Lung (tissue), 12 donors: Measurements from ENCODE around the gene C17orf50. TPM values are rescaled to one million over a fixed set of nuclear protein-coding genes. Genes with fewer than 3 reads are reported as not detected.

Experiments
- ATAC-seq: fragments of 200-7000 bp; cut with Tn5 transposase; one replicate; pipeline ENCODE4 v1.9.1; 2020; ENCODE audit warnings: moderate number of reproducible peaks; ENCODE audit not compliant: insufficient read depth, low FRiP score
- DNase-seq, 3 donors: peaks; one replicate each; pipeline ENCODE4 v3.0.0-alpha.2; 2013 to 2017
- H3K27ac ChIP-seq, 2 donors: one replicate each; pipeline ENCODE4 v1.5.1; 2013; ENCODE audit warnings: mild to moderate bottlenecking in 2 of 2, moderate library complexity in 2 of 2, control low read depth in 1 of 2, inconsistent platforms in 1 of 2, low read depth in 1 of 2, low read length in 1 of 2
- H3K27me3 ChIP-seq, 3 donors: one replicate each; pipeline ENCODE4 v1.5.1; 2013; ENCODE audit warnings: low read length in 2 of 3; ENCODE audit not compliant: control insufficient read depth in 3 of 3, insufficient read depth in 3 of 3
- H3K36me3 ChIP-seq, 4 donors: one replicate each; pipeline ENCODE4 v1.5.1; 2013; ENCODE audit warnings: low read length in 4 of 4, mild to moderate bottlenecking in 1 of 4, moderate library complexity in 1 of 4; ENCODE audit not compliant: control insufficient read depth in 4 of 4, insufficient read depth in 4 of 4
- H3K4me1 ChIP-seq, 5 donors: one replicate each; pipeline ENCODE4 v1.5.1; 2013; ENCODE audit warnings: low read length in 5 of 5, mild to moderate bottlenecking in 2 of 5, moderate library complexity in 1 of 5; ENCODE audit not compliant: control insufficient read depth in 5 of 5, insufficient read depth in 5 of 5
- H3K4me3 ChIP-seq: one replicate; pipeline ENCODE4 v1.5.1; 2013; ENCODE audit warnings: mild to moderate bottlenecking, control low read depth, moderate library complexity
- H3K9ac ChIP-seq, 2 donors: one replicate each; pipeline ENCODE4 v1.5.1; 2013; ENCODE audit warnings: low read length in 2 of 2, control low read depth in 1 of 2; ENCODE audit not compliant: insufficient read depth in 1 of 2
- H3K9me3 ChIP-seq, 4 donors: one replicate each; pipeline ENCODE4 v1.5.1; 2013; ENCODE audit warnings: low read length in 3 of 4, mild to moderate bottlenecking in 1 of 4, moderate library complexity in 1 of 4; ENCODE audit not compliant: control insufficient read depth in 4 of 4, insufficient read depth in 3 of 4
- CTCF ChIP-seq: IDR thresholded peaks from 2 replicates; pipeline ENCODE4 v1.5.1; 2012; ENCODE audit warnings: mild to moderate bottlenecking; ENCODE audit errors: control extremely low read depth, extremely low read depth
- WGBS, 2 donors: extraction: QIAGEN DNeasy Blood & Tissue Kit; methylation state at CpG; one replicate each; pipeline ENCODE4 v1.1.7; 2013; 5-methylcytosine and 5-hydroxymethylcytosine counted together
- polyA plus RNA-seq, 2 donors: library from polyadenylated mRNA; stranded (reverse); fragments of 200-250 nt; gene quantifications; one replicate each; pipeline ENCODE4 v1.2.1, GENCODE V29; 2013
- total RNA-seq, 2 donors: library from RNA; depleted of rRNA in 1 of 2; stranded (reverse); fragments of >200 nt in 1 of 2; gene quantifications; one replicate each; pipeline ENCODE4 v1.2.1, GENCODE V29; 2014 to 2021
- donor health status: control.
- donor health status: control.
- donor health status: Bipolar disorder and iron deficiency.
- donor health status: healthy.
- donor health status: DM: yes; HTN: yes; CAD: no.

The C17orf50 gene
- total and polyA plus RNA-seq, 4 donors, result 0.18 to 0.40 (median 0.26) TPM; not detected in 1

- H3K9me3 ChIP-seq, result no peaks in the 10 kb centered on the region
- WGBS, 2 donors, result 36% methylated on average over 3 of the region's 3 CpGs
- ATAC-seq, result no peak
- H3K27me3 ChIP-seq, result peaks cover 0 to 9% (median 0%) of the 10 kb centered on the region in 3 donors
- no peak for TF ChIP-seq CTCF
- no peak overlapping the region for H3K4me3 ChIP-seq
- peaks cover 0 to 17% (median 7%) of the 10 kb centered on the region in 5 donors for H3K4me1 ChIP-seq
- no peak overlapping the region for H3K9ac ChIP-seq
- H3K27ac ChIP-seq, result peak overlapping the region in 1 of 2 donors; percentile 77
- H3K36me3 ChIP-seq, result no peaks in the 10 kb centered on the region
- no peak for DNase-seq
Observed at GRCh38 chr17:35786941-35787432, 26.3 kb downstream of the C17orf50 start.

GRCh38 chr17:35788477-35789368, 28.0 kb downstream of the C17orf50 start:
- DNase-seq, result no peak
- peak overlapping the region in 1 of 2 donors; percentile 62 for H3K27ac ChIP-seq

GRCh38 chr17:35790841-35791240, 30.2 kb downstream of the C17orf50 start:
- no peak for TF ChIP-seq CTCF
- 92 to 96% methylated on average over 3 of the region's 3 CpGs for WGBS, 2 donors
- Histone ChIP-seq H3K27me3 (peaks cover 0 to 40% (median 33%) of the 10 kb centered on the region in 3 donors), H3K4me1 (peaks cover 0 to 13% (median 7%) of the 10 kb centered on the region in 5 donors), H3K36me3 (no peaks in the 10 kb centered on the region), H3K9ac (no peak overlapping the region), H3K9me3 (no peaks in the 10 kb centered on the region), H3K27ac (no peak overlapping the region), H3K4me3 (no peak overlapping the region)
- ATAC-seq, result no peak
- DNase-seq, result no peak

More at GRCh38 chr17:35788477-35789368, 28.0 kb downstream of the C17orf50 start:
- no peak for TF ChIP-seq CTCF
- Histone ChIP-seq H3K4me3 (no peak overlapping the region), H3K27me3 (peaks cover 0 to 25% (median 16%) of the 10 kb centered on the region in 3 donors), H3K36me3 (no peaks in the 10 kb centered on the region), H3K9me3 (no peaks in the 10 kb centered on the region), H3K4me1 (peaks cover 0 to 21% (median 3%) of the 10 kb centered on the region in 5 donors), H3K9ac (no peak overlapping the region)
- WGBS, 2 donors, result 55 to 77% methylated on average over 2 of the region's 2 CpGs
- ATAC-seq, result peak; percentile 71
